Lower lobe of right lung (tissue), 2 donors: Measurements from ENCODE around the gene HOXB6. TPM values are rescaled to one million over a fixed set of nuclear protein-coding genes. Genes with fewer than 3 reads are reported as not detected.

Experiments
- ATAC-seq, 2 donors: fragments of 200-7000 bp; cut with Tn5 transposase; one replicate each; pipeline ENCODE4 v1.9.1; 2020 to 2022; ENCODE audit warnings: mild to moderate bottlenecking in 2 of 2, moderate library complexity in 2 of 2
- DNase-seq: peaks from one replicate; pipeline ENCODE4 v3.0.0-alpha.2; 2020
- H3K27ac ChIP-seq: fragments of 200-600 bp; one replicate; pipeline ENCODE4 v1.8.0; 2022
- H3K27me3 ChIP-seq: fragments of 200-600 bp; one replicate; pipeline ENCODE4 v1.8.0; 2022; ENCODE audit warnings: low read depth
- H3K36me3 ChIP-seq: fragments of 200-600 bp; one replicate; pipeline ENCODE4 v1.8.0; 2022; ENCODE audit warnings: mild to moderate bottlenecking
- H3K4me1 ChIP-seq: fragments of 200-600 bp; one replicate; pipeline ENCODE4 v1.8.0; 2022
- H3K4me3 ChIP-seq: fragments of 200-600 bp; one replicate; pipeline ENCODE4 v1.8.0; 2022; ENCODE audit warnings: mild to moderate bottlenecking
- H3K9me3 ChIP-seq: fragments of 200-600 bp; one replicate; pipeline ENCODE4 v1.8.0; 2022
- intact Hi-C: fragments of 100-400 bp; cut with DNase I; formaldehyde crosslinking; loops from one replicate; pipeline ENCODE4 v1.11.0; 2022
- total RNA-seq: library from RNA; stranded (reverse); fragmentation: NEBNext Ultra II Directional; extraction: Animal tissue kit (Norgen Biotek cat#: 25700); gene quantifications from one replicate; pipeline ENCODE4 v1.2.1, GENCODE V29; 2021
- TF ChIP-seq, protein P1 (sequence below): fragments of 200-600 bp; IDR thresholded peaks from one replicate; pipeline ENCODE4 v1.8.0; 2022; ENCODE audit warnings: antibody characterized with exemption, mild to moderate bottlenecking
- donor health status: DM: no; HTN: yes; CAD: no; lungs with severe emphysema.

Gene HOXB6
- total RNA-seq, 1 donor from 2014 or later = 4.4 TPM

DNA sequence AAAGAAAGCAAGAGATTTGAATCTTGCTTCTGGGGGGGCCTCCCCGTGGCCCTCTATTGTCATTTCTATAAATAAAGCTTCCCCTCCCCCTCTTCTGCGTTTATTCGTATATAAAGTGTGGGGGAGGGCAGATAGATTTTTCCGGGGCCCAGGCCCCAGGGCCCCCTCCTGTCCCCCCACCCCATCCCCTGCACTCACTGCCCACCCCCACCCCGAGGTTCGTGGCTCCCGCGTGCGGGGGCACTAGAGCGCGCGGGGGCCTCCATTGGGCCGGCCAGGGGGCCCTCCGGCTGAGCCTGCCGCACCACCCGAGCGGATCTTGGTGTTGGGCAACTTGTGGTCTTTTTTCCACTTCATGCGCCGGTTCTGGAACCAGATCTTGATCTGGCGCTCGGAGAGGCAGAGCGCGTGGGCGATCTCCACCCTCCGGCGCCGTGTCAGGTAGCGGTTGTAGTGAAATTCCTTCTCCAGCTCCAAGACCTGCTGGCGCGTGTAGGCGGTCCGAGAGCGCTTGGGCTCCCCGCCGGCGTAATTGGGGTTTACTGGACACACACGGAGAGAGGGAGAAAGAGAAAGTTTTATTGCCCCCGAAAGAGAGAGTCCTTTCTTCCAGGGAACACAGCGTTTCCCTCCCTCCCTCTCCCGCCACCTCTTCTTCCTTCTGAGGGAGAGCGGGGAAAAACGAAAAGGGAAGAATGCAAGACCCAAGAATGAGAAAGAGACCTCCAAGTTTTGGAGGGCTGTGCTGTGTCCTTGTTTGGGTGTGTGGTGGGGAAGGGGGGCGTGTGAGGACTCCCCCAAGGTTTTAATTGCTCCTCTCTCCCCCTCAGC is 28.1 kb downstream of the HOXB6 start:
- Histone ChIP-seq H3K27me3 (peaks cover 83% of the 10 kb centered on the region), H3K9me3 (no peaks in the 10 kb centered on the region), H3K4me3 (peak overlapping the region; percentile 62), H3K27ac (peak overlapping the region; percentile 92), H3K4me1 (peaks cover 21% of the 10 kb centered on the region), H3K36me3 (no peaks in the 10 kb centered on the region)
- intact Hi-C loops = no loop called here
- TF ChIP-seq, protein P1, sequence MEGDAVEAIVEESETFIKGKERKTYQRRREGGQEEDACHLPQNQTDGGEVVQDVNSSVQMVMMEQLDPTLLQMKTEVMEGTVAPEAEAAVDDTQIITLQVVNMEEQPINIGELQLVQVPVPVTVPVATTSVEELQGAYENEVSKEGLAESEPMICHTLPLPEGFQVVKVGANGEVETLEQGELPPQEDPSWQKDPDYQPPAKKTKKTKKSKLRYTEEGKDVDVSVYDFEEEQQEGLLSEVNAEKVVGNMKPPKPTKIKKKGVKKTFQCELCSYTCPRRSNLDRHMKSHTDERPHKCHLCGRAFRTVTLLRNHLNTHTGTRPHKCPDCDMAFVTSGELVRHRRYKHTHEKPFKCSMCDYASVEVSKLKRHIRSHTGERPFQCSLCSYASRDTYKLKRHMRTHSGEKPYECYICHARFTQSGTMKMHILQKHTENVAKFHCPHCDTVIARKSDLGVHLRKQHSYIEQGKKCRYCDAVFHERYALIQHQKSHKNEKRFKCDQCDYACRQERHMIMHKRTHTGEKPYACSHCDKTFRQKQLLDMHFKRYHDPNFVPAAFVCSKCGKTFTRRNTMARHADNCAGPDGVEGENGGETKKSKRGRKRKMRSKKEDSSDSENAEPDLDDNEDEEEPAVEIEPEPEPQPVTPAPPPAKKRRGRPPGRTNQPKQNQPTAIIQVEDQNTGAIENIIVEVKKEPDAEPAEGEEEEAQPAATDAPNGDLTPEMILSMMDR = no peak
- no peak for DNase-seq
- ATAC-seq = peak in 1 of 2 donors; percentile 18

DNA sequence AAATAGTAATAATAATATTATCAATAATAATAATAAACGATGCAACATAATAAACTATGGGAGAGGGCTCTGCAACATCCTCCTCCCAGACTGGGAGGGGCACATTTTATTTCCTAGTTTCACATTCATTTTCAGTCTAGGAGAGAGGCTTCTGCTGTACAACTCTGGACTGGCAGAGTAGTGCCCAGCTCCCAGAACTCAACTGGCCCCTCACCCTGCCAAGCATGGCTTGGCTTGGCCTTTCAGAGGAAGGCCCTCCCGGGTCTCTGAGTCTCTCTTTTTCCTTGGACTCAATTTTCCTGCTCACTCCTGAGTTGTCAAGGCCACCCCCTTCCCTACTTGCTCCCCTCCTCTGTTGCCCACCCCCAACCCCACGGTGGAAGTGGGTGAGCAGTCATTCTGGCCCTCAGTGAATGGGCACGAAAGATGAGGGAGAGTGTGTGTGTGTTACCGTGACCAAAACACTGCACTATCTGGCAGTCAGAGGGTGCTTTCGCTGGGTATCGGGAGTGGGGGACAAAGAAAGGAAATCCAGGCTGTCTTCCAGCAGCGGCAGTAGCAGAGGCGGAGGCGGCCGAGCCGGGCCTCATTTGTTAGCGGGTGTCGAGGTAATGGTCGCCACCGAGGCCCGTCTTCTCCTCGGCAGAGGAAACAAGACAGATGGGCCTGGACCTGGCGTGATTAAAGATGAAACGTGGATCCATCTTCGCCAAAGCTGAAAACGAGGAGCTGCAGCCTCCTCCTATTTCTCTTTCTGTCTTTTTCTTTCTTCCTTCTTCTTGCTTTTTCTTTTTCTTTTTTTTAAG is 28.9 kb downstream of the HOXB6 start:
- Histone ChIP-seq H3K4me3 (peak overlapping the region; percentile 62), H3K9me3 (no peaks in the 10 kb centered on the region), H3K27ac (peak overlapping the region; percentile 92), H3K27me3 (peaks cover 81% of the 10 kb centered on the region), H3K36me3 (no peaks in the 10 kb centered on the region), H3K4me1 (peaks cover 21% of the 10 kb centered on the region)
- TF ChIP-seq, protein P1 = no peak
- DNase-seq (no peak), ATAC-seq (no peak)
- intact Hi-C loops = no loop called here

DNA sequence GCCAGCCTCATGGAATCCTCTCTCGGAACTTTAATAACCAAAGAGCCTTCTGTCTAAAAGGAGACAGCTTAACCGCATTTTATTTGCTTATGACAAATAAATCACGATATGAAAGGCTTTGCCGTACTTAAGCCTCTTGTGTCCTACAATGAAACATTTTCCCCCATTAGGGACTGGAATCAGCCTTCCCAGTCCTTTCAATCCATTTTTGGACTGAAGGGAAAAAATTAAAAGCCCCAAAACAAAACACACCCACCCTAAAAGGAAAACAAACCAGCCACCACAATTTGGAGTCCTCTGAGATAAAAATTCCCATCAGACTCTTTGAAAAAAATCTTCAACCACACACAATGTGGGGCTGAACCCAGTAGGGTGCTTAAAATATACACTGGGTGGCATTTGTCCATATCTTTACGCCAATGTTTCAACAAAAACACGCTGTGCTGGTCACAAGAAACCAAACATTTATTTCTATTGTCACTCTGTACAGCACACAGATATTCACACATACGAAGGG is 29.7 kb downstream of the HOXB6 start:
- Histone ChIP-seq H3K4me1 (peaks cover 21% of the 10 kb centered on the region), H3K4me3 (peak overlapping the region; percentile 62), H3K27me3 (peaks cover 81% of the 10 kb centered on the region), H3K9me3 (no peaks in the 10 kb centered on the region), H3K27ac (peak overlapping the region; percentile 92), H3K36me3 (no peaks in the 10 kb centered on the region)
- no peak for ATAC-seq
- TF ChIP-seq, protein P1 = no peak
- DNase-seq = no peak
- intact Hi-C loops = no loop called here

DNA sequence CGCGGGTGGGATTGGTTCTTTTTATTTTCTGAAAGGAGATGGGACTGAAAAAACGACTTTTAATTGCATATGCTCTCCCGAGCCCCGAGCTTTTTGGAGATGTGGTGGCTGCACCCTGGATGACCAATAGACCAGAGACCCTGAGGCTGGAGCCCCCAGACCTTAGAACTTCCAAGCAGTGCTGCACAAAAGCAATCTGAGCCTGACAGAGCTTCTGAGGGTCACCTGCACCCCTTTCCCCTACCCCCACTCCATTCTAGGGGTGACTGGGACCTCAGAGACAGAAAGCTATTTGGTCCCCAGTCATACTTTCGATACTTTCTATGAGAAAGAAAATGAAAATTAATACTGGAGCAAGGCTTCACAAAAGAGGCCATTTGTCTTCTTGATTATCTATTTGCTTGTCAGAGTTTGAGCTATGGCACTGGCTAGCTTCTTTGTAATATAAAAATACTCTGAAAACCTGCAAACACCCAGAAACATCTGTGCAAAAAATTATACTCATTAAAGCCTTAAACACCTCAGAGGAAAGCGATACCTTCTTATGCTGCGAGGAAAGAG is 30.2 kb downstream of the HOXB6 start:
- intact Hi-C loops = no loop called here
- Histone ChIP-seq H3K36me3 (no peaks in the 10 kb centered on the region), H3K9me3 (no peaks in the 10 kb centered on the region), H3K27me3 (peaks cover 81% of the 10 kb centered on the region), H3K27ac (peak overlapping the region; percentile 92), H3K4me3 (peak overlapping the region; percentile 62), H3K4me1 (peaks cover 21% of the 10 kb centered on the region)
- DNase-seq = no peak
- ATAC-seq = no peak
- TF ChIP-seq, protein P1 = no peak

DNA sequence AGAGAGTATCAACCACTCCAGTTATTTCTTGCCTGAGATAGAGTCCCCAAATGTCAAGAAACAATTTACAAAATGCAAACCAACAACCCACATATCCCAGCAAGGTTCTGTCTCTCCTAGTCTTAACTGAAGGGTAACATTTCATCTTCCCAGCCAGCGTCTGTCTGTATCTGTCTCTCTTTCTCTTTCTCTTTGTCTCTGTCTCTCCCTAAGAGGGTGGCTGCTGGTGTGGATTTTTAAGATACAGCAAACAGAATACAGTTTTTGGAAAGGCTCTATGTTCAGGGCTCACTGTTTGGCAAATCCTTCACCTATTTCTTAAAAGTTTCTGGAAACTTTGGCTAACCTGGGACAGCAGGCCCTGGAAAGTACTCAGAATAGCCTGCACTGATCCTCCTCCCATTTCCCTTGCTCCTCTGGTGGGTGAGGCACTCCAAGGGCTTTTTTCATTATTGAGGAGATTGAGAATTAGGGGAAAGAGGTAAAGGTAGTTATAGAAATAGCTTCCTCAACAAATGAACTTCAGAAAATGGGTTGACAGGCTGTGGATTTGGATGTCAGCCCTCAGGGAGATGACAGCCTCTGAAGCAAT is 32.9 kb downstream of the HOXB6 start:
- peak overlapping the region; percentile 92 for H3K27ac ChIP-seq
- peaks cover 25% of the 10 kb centered on the region for H3K4me1 ChIP-seq
- TF ChIP-seq, protein P1 = no peak
- ATAC-seq (no peak), DNase-seq (no peak)
- H3K9me3 ChIP-seq = no peaks in the 10 kb centered on the region
- intact Hi-C loops = no loop called here
- H3K27me3 ChIP-seq = peaks cover 86% of the 10 kb centered on the region
- peak overlapping the region; percentile 30 for H3K4me3 ChIP-seq
- no peaks in the 10 kb centered on the region for H3K36me3 ChIP-seq
